HG03135 (cell line): ENCODE results near the gene PLRG1.
"Not testable (repeated sequence)": the region's sequence is repeated elsewhere in the genome, so short reads cannot be mapped to it uniquely, and the experiment has no call there.

Experiments
- ATAC-seq: cut with Tn5 transposase; IDR thresholded peaks from one replicate; pipeline ENCODE4 v1.9.1; 2021; ENCODE audit warnings: mild to moderate bottlenecking, moderate library complexity; ENCODE audit not compliant: unreplicated experiment

Gene PLRG1

DNA sequence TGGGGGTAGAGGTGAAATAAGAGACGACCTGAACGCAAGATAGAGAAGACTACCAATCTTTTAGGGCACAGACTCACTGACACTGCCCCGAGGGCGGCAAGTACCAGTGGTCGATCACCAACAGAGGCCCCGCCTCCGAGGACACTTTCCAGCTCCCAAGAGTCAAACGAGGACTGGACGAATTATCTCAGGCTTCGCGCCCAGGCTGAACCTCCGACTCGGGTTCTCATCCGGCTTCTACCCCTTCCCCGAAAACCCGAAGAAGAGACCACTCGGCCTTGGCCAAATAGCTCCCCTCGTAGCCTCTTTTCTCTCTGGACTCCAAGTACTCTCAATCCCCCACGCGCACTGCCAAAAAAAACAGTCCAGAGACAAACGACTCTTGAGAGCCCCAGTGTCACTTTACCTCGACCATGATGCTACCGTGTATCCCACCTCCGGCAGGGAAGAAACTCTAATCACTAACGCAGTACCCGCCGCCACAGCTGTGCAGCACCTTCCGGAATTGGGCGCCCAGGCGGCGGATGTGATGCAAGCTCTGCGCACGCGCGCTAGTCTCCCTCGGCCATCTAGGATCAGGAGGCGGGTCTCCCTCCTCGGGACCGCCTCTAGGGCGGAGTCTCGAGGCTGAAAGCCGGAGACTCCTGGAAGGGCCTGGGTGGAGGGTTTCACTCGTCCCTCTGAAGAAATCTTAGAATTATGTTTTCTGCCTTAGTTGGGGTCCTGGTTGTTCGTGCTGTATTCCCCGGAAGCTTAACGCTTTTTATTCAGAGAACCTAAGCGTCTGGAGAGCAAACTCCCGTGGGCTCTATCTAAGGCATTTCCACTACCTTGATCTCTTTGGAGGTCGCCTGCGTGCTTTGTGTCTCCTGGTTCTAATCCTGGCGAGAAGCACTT, at the start of gene PLRG1:
TSS of gene PLRG1 (minus strand) at position 507 of the 897 bp plus-strand sequence. CDS start at position 415, 92 bp downstream.
- ATAC-seq = peak; percentile 98

DNA sequence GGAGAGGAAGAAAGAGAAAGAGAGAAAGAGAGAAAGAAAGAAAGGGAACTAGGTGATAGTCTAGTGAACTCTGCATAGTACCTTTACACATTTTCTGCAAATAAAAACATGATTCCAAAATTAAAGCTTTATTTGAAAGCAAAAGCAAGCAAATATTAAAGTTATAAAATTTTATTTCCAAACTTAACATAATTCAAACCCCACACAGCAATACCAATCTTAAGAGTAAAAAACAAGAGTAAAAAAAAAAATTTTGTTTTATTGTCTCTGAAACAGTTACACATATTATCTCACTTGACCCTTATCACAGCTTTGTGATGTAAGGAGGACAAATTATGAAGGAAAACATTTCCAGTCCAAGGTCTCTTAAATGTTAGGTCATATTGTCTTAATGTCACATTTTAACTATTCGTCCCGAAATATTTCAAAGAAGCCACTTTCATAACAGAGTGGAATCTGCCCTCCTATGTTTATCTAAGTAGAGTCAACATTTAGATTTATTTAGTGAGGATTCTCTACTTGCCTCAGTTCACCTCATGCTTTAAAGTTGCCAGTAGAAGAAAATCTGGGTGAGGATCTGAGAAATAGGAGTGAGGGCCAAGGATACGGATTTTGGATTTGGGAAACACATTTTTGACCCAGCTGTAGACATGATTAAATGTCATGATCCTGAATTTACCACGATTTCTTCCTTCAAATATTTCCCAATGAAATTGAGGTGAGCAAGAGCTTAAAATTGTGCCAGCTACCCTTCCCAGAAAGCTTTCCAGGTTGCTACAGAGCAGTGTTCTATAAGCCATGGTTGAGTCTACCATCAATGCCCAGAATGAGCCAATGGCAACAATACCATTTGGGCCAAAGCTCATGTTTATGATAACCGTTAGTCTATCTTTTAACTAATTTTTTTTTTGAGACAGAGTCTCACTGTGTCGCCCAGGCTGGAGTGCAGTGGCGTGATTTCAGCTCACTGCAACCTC, 47.9 kb upstream of the PLRG1 start:
- ATAC-seq = no peak

DNA sequence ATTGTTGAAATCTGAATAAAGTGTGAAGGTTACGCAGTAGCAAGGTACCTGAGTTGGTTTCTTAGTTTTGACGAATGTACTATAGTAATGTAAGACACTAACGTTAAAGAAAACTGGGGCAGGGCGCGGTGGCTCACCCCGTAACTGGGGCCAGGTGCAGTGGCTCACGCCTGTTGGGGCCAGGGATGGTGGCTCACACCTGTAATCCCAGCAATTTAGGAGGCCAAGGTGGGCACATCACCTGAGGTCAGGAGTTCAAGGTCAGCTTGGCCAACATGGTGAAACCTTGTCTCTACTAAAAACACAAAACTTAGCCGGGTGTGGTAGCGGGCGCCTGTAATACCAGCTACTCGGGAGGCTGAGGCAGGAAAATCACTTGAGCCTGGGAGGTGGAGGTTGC, 47.1 kb upstream of the PLRG1 start:
- not testable (repeated sequence) for ATAC-seq

DNA sequence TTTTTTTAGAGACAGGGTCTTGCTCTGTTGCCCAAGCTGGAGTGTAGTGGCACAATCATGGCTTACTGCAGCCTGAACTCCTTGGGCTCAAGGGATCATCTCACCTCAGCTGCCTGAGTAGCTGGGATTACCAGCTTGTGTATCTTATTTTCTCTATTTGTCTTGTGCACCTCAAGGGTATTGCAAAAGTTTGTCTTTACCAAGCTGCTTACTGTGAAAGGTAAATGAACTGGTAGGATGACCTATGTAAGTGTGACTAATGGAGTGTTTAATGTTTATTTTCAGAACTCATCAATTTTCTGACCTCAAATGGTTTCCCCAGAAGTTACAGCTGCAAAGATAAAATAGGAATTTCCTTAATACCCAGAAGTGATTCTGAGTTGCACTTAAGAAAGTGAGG, 45.6 kb upstream of the PLRG1 start:
- no peak for ATAC-seq

DNA sequence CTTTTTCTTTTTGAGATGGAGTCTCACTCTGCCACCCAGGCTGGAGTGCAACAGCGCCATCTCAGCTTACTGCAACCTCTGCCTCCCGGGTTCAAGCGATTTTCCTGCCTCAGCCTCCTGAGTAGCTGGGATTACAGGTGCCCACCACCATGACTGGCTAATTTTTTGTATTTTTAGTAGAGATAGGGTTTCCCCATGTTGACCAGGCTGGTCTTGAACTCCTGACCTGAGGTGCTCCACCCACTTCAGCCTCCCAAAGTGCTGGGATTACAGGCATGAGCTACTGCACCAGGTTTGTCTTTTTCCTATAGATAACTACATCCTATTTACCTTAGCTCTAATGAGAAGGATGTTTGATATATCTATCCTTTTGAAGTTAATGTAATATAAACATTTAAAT, 44.1 kb upstream of the PLRG1 start:
- ATAC-seq = not testable (repeated sequence)

DNA sequence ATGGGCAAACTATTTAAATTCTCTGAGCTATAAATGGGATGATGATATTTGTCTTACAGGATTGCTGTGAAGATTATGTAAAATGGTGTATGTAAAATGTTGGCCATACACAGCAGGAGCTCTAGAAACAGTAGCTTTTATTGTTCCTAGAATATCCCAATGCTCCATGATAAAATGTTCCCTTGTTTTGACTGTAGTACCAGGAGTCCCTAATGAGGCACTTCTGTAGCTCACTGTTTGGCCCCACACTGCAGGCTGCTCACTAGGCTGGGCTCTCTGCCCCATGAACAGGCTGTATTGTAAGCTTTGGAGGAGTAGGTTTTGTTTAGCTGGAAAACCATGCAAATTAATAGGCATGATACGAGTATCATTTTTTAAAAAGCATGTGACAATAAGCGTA, 43.7 kb upstream of the PLRG1 start:
- ATAC-seq = no peak

DNA sequence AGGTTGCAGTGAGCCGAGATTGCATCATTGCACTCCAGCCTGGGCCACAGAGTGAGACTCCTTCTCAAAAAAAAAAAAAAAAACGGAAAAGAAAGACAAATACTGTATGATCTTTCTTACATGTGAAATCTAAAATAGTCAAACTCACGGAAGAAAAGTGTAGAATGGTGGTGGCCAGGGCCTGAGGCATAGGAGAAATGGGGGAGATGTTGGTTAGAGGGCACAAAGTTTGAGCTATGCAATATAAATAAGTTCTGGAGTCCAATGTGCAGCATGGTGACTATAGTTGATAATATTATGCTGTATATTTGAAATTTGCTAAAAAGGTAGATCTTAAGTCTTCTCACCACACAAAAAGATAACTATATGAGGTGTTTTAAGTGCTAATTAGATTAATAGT, 41.7 kb upstream of the PLRG1 start:
- ATAC-seq = no peak

DNA sequence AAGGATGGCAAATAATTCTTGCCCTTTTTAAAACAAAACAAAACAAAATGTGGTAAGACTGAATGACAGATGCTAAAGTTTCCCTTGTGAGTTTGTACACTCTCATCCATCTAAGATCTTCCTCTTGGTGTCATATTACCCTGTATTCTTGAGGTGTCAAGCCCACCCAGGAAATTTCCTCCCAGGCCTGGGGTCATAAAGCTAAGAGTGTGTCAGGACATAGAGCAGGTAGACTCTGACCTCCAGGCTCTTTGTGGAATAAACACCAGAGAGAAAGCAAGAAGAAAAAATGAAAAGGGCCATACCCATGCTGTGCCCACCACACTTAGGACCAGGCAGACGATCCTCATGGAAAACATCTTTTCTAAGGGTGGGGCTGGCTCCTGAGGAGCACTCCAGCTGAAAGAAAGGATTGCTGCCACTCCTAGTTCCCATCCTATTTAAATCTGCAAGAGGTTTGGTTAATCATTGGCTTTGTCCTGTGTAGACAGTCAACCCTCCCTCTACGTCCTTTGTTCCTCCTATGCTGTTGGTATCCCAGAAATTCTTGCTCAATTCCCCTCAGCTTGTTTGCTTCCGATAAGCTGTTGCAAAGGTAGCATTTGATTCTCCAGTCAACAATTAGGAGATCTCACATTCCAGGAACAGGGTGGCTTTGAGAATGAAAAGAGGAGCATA, 40.3 kb upstream of the PLRG1 start, which contains the start of gene FGA:
TSS of gene FGA (minus strand) at position 414 of the 678 bp plus-strand sequence. CDS start at position 359, 55 bp downstream.
- no peak for ATAC-seq

DNA sequence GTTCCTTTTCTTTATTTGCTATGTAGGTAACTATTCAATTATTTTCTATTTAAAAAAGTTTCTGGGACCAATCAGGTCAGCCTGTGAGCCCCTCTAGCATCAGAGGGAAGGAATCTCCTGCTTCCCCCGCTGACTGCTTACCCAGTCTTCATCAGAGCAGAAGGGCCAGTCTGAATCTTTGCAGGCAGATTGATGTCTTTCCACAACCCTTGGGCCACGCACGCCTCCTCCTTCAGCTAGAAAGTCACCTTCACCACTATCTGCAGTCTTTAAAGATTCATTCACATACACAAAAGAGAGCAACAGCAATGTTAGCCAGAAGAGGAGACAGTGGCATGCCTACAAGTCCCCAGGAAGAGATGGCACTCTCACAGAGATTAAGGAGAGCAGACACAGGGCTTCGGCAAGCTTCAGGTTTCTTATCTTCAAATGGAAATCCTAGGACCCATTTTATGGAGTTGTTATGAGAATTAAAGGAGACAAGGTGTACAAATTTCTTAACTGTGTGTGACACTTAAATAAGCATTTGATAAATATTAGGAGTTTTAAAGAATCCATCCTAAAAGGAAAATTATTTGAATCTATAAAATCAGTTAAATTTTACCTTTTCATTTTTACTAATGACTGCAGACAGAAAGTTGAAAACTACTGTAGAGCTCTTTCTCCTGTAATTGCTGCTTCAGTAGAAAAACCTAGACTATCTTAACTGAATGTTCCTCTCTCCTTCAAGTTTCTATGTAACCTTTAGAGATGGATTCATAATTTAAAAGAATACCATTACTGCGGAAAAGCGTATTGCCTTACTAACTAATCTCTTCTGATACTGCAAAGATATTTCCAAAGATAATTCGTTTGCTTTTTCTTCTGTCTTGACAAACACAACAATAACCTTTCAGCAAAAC, 39.3 kb upstream of the PLRG1 start:
- no peak for ATAC-seq

DNA sequence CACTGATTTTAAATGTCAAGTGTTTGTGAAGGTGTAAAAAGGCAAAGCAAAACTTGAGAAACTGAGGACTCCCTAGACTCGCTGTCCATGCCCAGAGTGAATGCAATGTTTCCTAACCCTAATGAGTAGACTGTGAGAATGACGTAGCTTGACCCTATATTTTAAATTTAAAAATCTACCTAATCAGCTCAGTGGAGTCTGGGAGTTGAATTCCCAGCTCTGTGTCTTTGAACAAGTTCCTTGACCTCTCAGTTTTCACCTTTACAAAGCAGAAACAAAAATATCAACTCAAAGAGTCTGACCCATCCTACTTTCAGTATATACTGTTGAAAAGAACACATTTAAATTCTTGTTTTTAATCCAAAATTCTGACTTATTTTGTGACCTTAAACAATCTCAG, 38.0 kb upstream of the PLRG1 start:
- no peak for ATAC-seq

DNA sequence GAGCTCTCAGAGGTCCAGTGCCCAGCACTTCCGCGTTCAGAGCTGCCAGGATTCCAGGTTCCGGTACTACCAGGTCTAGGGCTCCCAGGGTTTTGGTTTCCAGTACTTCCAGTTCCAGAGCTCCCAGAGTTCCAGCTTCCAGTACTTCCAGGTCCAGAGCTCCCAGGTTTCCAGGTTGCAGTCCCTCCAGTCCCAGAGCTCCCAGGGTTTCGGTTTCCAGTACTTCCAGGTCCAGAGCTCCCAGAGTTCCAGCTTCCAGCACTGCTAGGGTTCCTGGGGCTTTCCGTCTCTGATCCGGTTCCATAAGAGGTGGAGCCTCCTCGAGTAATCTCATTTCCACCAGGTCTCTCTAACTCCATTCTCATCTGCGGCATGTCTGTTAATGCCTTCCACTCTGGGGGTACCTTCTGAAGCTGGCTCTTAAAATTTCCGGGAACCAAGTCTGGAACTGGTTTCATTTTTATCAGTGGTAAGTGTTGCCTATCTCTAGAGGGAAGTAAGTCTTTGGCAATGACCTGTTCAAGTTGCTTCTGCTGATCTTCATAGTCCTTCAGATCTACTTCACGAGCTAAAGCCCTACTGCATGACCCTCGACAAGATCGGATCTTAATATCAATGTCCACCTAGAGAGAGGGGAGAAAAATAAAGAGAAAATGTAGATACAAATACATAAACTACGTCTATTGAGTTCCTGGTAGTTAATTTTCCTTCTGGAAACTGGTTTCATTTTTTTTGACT, 36.3 kb upstream of the PLRG1 start:
- ATAC-seq = no peak

DNA sequence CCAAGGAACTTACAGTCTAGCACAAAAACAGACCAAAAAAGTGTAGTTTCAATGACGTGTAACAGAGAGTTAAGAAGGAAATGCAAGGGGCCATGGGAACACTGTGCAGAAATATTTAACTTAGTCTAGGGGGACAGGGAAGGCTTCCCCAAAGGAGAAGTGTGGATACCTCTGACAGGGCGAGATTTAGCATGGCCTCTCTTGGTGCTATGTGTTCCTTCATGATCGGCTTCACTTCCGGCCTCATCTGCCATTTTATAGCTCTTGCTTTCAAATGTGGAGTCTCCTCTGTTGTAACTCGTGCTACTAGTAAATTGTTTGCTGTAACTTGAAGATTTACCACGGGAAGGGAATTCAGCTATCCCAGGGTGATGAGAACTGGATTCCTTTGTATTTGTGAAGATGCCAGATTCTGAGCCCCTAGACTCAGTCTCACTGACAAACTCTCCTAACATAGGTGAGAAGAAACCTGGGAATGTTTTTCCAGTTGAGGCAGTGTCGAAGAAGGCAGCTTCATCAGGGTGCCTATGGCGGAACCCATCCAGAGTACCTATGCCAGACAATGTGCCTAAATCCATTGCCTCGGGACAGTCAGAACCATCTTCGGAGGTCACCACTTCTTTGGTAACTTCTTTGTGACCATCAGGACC, 35.3 kb upstream of the PLRG1 start:
- no peak for ATAC-seq

DNA sequence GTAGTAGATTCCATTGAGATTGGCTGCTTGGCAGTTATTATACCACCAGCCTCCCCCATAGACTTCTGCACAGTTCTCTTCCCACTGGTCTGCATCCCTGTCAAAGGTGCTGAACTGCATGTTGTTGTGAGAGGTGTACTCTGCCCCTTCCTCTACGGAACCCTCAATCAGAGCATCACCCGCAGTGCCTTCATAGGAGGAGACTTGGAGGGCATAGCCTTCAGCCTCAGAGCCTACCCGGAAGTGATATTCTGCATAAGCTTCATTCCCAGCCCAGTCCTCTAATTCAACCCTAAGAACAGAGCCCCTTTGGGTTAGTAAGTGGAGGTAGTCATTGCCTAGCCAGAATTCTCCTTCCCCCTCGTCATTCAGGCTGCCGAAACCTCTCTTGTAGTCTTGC, 34.1 kb upstream of the PLRG1 start:
- no peak for ATAC-seq

DNA sequence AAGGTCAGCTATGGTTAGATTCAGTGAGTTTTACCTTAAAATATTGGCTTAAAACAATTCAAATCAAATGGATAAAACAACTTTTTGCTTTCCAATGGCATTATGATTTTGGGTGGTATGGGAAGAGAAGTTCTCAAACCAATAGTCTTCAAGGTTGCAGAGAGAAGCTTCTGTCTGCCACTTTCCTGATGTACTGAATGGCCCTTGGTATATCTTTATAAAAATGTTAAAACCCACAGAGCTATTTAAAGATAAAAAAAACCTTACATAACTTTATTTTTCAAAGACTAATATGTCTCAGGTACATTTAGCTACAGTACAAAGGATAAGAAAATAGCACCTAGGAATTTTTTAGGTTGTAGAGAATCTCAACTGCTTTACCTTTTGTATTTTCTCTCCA, 33.5 kb upstream of the PLRG1 start:
- no peak for ATAC-seq

DNA sequence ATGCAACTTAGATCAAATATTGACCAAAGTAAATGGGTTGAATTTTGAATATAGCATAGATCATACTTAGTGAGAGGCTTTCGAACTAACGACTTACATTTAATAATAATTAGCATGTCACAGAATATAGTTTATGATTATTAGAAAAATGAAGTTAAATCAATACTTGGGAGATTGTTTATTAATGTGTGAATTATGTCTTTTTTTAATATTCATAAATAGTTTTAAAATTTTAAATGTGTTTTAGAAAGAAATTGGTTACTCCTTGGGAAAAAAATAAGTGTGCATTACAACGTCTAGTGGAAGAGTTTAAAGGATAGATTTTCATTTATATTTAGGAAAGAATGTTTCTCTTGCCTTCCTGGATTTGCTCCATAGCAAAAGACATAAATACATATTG, 33.0 kb upstream of the PLRG1 start:
- no peak for ATAC-seq

DNA sequence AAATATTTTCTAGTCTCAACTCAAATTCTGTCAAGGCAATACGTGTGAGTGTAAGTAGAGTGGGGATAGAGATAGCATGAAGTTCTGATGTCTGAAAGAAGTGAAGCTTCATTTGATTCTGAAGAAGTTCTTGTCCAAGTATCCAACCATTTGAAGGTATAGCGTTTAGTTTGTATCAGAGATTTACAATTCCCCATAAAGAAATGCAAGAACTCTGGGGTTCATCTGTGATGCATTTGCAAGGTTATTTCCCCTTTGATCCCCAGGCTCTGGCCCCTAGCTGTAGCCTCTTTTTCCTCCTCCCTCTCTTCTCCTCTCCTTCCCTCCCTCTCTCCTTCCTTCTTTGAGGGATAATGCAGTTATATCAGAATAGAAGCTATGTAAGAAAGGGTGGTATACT, 32.5 kb upstream of the PLRG1 start:
- ATAC-seq = no peak

DNA sequence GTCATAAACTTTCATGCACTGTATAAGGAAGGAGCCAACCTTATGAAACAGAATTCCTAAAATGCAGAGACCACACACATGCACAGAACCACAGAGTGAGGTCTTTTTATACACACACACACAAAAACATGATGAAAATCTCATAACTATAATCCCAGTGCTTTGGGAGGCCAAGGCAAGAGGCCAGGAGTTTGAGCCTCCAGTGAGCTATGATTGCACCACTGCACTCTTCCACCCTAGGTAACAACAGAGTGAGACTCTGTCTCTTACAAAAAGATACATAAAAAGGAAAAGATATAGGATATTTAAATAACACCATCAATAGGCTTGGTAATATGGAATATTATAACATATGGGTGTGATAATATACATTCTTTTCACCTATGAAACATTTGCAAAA, 29.7 kb upstream of the PLRG1 start:
- ATAC-seq = no peak

DNA sequence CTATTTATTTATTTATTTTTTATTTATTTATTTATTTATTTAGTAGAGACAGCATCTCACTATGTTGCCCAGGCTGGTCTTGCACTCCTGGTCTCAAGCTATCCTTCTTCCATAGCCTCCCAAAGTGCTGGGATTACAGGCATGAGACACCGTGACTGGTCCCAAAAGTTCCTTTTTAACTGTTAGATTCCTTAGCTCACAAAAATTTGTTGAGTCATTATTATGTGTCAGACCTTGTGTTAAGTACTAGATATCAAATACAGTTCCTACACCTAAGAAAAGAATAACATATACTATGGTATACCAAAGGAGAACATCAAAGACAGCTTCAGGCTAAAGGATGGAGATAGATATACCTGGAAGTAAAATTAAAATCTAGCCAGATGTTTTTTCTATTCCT, 28.7 kb upstream of the PLRG1 start:
- no peak for ATAC-seq

DNA sequence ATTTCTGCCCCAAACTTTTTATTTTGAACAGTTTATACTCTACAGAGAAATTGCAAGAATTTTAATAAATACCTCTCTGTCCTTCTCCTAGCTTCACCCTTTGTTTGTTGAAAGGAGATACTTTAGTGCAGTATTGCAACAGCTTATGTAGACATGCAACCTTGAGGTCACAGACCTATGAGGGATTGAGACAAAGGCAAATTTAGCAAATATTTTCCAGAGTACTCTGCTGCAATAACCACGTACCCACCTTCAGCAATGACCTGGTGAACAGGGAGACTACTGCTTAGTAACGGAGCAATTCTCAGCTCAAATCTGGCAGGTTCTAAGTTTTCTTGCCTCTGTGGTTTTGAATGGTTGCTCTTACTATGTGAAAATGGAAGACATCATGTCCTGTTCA, 27.1 kb upstream of the PLRG1 start:
- no peak for ATAC-seq
